ENCODE data around the gene FBXO40.
"Not testable (repeated sequence)": the region's sequence is repeated elsewhere in the genome, so short reads cannot be mapped to it uniquely, and the experiment has no call there.

The FBXO40 gene, protein sequence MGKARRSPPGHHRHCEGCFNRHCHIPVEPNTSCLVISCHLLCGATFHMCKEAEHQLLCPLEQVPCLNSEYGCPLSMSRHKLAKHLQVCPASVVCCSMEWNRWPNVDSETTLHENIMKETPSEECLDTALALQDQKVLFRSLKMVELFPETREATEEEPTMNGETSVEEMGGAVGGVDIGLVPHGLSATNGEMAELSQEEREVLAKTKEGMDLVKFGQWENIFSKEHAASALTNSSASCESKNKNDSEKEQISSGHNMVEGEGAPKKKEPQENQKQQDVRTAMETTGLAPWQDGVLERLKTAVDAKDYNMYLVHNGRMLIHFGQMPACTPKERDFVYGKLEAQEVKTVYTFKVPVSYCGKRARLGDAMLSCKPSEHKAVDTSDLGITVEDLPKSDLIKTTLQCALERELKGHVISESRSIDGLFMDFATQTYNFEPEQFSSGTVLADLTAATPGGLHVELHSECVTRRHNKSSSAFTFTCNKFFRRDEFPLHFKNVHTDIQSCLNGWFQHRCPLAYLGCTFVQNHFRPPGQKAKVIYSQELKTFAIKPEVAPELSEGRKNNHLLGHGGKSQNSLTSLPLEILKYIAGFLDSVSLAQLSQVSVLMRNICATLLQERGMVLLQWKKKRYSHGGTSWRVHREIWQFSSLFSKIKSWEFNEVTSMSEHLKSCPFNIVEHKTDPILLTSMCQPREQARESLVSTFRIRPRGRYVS

DNA sequence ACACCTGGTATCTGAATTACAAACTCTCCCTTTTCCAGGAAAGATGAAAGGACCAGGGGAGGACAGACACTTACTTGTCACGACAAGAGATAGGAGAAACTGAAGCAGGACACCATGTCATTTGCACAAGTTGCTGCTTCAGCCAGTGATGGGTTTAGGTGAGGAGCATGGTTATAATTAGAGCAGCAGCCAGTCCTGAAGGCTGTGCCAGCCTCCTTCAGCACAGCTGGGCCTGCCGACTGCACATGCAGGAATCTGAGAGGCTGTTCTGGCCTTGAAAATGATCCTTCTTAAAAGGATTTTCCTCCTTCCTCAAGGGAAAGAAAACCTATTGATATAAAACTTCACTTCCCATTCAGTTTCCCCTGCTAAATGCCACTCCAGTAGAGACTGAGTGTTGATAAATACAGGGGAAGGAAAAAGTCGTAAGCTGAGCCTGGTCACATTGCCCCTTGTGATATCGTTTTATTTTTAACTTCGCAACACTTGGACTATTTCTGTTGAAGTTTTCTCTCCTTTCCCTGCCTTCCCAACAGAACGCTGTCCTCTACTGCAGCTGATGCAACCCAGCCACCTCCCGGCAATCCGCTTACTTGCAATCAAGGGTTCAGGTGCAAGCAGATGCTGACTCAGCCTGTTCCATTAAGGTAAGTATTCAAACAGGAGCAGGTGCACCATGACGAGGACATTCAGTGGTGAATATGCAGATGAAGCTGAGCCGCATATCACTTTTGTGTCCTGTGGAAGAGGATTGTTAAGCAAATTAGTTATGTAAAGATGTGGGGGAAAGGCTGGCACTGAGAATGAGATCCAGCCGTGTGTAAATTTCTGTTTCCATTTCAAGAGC, at the start of gene FBXO40:
TSS of gene FBXO40 (plus strand) at position 524 of the 847 bp plus-strand sequence. CDS start 27,197 bp downstream, outside the sequence.
- DNase-seq (ENCODE audit: insufficient read length, low spot score): no peak
- FAIRE-seq: no peak

DNA sequence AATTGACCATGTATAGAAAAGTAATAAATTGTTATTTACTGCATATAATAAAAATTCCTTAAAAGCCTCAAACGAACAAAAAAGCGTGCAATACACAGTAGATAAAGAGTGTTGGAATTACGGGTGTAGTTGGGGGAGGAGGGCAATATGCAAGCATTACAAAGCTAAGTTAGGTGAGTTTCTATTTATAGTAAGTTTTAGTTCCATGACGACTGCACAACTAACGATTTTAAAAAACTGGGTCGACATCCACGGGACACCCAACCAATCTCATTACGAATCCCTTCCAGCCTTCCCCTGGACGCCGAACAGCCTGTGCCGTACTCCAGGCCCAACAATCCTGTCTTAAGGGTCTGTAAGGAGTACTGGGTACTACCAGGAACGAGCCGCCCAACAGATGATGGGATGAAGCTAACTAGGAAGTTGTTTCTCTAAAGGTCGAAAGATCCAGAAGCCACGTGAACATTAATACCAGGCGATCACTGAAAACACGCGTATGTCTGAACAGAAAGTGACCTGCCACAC, 48.1 kb upstream of the FBXO40 start:
- FAIRE-seq (no peak), DNase-seq (ENCODE audit: insufficient read length, low spot score) (peak; percentile 26)

DNA sequence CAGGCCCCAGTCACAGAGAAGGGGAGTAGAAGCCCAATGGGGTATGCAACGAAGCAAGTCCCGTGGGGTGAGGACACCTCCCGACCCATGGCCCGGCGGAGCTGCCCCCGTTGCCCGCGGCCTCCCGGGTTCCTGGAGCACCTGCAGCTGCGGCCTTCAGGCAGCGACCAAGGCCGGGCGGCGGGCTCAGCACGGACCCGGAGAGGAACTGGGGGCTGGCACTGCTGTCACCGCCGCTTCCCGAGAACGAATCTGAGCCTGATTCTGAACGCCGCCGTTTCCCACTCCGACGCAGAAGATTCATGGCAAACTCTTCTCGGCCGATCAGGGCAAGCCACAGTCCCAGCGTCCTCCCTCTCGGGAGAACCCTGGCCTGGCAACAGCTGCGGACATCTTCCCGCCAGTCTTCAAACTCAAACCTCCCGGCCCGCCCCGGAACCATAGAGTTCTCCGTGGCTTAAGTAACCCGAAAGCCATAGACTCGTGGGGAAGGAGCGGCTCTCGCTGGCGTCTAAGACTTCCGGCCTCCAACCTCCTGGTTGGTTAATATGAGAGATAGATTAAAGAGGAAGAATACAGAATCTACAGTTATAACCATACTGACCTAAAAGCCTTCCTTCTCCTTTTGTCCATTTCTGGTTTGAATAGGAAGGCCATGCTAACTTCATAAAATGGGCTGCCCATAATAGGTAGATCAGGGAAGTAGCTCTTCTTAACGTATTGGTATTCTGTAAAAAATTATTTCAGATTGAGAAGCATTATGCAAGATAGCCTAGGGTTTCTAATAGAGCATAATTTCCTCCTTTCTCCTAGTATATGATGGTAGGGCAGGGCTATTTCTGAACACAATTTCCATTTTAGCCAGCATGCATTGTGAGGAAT, 47.4 kb upstream of the FBXO40 start, which contains the start of gene POLQ:
TSS of gene POLQ (minus strand) at position 415 of the 882 bp plus-strand sequence. CDS start at position 304, 111 bp downstream.
- no peak for FAIRE-seq

DNA sequence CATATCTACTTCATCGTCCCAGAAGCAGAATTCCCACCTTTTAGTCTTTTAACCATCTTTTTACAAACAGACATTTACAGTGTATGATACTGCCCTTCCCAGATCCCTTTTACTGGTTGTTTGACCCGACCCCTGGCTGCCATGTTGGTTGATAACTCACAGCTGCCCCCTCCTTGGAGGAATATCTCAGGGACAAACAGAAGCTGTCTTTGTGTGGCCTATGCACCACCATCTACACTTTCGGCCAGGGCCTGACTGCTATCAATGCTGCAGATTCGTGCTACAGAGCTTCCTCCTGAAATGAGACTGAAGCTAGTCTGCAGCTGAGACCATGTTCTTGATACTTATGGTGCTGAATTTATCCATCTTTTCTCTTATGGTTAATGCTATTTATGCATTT, 40.8 kb upstream of the FBXO40 start:
- FAIRE-seq (no peak), DNase-seq (ENCODE audit: insufficient read length, low spot score) (no peak)

More for the DNA sequence above, 47.4 kb upstream of the FBXO40 start, which contains the start of gene POLQ:
- peak; percentile 81 for DNase-seq (ENCODE audit: insufficient read length, low spot score)

DNA sequence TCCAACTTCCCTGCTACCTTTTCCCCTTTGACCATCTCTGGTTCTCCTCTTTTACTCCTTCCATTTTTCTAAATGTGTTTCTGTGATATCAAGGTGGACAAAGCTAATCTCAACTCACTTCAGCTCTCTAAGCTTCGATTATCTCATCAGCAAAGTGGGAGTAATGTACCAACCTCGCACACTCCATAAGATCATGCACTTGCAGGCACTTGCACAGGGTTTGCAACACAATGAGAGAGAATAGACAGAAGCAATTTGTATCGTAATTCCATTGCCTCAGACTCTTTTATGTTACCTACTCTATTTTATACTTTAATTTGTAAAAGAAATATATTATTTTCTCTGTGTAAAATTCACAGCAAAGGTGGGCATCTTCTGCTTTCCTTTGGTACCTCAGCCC, 40.4 kb upstream of the FBXO40 start:
- FAIRE-seq: no peak
- no peak for DNase-seq (ENCODE audit: insufficient read length, low spot score)

DNA sequence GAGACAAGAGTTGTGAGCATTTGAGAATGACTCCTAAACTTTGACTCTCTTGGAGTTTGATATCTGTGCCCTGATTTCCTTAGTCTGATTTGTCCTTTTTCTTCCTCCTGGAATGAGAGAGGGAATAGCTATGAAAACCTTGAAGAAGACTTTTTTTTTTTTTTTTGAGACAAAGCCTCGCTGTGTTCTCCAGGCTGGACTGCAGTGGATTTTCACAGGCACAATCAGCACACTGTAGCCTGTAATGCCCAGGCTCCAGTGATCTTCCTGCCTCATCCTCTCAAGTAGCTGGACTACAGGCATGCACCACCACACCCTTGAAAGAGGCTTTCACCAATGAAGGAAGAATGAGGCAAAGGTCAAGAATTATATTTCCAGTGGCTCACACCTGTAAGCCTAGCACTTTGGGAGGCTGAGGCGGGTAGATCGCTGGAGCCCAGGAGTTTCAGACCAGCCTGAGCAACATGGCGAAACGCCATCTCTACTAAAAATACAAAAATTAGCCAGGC, 35.7 kb upstream of the FBXO40 start:
- no peak for DNase-seq (ENCODE audit: insufficient read length, low spot score)
- FAIRE-seq: no peak

DNA sequence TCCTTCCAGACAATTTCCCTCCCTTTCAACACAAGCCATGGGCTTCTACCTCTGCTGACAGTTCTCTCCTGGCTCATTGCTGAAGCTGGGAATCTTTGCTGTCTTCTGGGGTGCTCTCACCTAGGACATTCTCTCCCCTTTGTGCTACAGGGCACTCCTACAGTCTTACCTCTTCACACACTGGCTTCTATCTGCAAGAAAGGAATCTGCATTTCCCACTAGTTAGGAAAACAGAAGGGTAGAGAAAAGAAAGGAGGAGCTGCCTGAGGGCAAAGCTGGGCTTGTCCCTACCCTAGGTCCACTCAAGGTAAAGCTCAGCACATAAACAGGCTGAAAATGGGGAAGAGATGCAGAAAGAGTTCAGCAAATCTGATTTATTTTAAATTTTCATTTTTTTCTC, 31.0 kb upstream of the FBXO40 start:
- FAIRE-seq: no peak

DNA sequence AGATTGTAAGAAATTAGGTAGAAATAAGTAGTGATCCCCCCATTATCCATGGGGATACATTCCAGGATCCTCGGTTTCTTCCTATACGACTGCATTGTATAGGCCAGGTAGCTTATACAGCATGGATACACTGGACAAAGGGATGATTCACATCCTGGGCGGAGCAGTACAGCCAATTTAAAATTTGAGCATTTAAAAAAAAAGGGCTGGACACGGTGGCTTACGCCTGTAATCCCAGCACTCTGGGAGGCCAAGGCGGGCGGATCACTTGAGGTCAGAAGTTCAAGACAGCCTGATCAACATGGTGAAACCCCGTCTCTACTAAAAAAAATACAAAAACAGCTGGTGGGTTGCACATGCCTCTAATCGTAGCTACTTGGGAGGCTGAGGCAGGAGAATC, 26.4 kb upstream of the FBXO40 start:
- DNase-seq (ENCODE audit: insufficient read length, low spot score) (no peak), FAIRE-seq (no peak)

More for the DNA sequence above, 31.0 kb upstream of the FBXO40 start:
- no peak for DNase-seq (ENCODE audit: insufficient read length, low spot score)

DNA sequence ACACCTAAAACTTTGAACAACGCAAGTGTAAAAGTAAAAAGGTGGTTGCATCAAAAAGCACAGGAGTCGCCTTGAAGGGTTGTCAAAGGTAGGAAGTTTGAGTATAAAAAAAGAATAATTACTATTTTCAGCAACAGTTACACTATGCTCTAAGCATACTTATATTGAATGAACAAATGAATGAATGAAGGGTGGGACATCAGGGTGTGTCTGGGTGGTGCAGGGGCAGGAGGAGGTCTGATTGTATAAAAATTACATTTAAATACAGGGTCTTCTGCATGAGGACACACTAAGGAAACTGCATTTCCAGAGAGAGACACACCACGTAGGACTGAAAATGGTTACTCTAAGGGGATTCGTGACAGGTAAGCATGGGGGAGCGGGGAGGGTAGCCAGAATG, 25.5 kb upstream of the FBXO40 start, which contains the start of gene ARGFX:
TSS of gene ARGFX (plus strand) at position 301 of the 400 bp plus-strand sequence. CDS start 2,765 bp downstream, outside the sequence.
- DNase-seq (ENCODE audit: insufficient read length, low spot score) (no peak), FAIRE-seq (no peak)

DNA sequence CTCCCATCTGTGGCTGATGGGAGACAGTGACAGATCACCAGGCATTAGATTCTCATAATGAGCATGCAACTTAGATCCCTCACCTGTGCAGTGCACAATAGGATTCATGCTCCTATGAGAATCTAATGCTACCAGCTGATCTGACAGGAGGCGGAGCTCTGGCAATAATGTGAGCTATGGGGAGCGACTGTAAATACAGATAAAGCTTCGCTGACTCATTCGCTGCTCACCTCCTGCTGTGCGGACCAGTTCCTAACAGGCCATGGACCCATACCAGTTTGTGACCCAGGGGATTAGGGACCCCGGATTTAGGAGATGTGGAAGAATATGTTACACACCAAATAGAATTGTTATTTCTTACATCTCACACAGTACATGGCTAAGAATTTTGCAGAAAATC, 18.7 kb upstream of the FBXO40 start:
- FAIRE-seq: no peak

DNA sequence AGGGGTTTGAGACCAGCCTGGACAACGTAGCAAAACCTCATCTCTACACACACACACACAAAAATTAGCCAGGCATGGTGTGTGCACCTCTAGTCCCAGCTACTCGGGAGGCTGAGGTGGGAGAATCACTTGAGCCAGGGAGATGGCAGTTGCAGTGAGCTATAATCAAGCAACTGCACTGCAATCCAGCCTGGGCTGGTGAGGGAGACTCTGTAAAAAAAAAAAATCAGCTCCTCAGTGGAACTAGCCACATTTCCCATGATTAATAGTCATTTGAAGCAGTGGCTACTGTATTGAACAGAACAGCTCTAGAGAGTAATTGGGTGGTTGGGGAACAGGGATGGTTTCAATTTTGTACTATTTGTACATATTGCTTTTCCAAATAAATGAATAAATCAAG, 11.5 kb upstream of the FBXO40 start:
- DNase-seq (ENCODE audit: insufficient read length, low spot score) (no peak), FAIRE-seq (no peak)

More for the DNA sequence above, 18.7 kb upstream of the FBXO40 start:
- DNase-seq (ENCODE audit: insufficient read length, low spot score): no peak

DNA sequence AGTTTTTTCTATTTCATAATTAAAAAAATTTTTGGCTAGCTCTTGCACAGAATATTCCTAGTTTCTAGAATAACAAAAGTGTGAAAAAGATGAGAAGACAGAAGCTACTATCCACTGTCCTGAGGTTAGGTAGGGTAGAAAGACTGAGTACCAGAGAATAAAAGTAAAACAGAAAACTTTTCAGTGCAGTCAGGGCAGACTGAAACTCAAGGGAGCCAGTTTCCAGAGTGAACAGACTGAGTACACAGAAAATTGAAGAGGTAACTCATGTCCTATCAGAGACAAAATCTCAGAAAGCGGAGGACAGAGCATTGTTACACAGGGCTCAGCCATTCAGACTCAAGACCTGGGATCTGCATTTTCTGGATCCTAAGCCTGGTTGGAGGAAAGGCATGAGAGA, 8.8 kb upstream of the FBXO40 start:
- DNase-seq (ENCODE audit: insufficient read length, low spot score): no peak
- no peak for FAIRE-seq

DNA sequence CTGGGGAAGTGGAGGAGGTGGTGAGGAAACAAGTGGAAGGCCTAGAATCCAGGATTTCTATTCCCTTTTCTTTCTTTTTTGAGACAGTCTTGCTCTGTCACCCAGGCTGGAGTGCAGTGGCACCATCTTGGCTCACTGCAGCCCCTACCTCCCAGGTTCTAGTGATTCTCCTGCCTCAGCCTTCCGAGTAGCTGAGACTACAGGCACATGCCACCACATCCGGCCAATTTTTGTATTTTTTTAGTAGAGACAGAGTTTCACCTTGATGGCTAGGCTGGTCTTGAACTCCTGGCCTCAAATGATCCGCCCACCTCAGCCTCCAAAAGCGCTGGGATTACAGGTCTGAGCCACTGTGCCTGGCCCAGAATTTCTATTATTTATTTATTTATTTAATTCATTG, 627 bp downstream of the FBXO40 start:
- FAIRE-seq; DNase-seq (ENCODE audit: insufficient read length, low spot score): not testable (repeated sequence)

DNA sequence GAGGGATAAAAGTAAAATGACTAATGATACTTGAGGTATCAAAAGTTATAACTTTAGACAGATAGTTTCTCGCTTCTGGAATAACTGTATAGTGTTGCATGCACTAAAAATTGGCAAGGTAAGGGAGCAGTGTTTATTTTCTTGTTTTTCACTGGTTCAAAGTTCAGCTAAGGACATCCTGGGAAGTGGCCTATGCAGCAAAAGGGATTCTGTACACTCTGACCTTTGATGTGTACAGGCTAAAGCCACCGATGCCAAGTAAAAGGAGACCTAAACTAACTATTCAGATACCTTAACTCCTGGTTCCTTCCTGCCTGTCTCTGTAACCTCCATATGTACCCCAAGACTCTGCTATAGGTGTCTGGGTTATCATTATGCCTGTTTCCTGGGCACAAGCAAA, 1.7 kb downstream of the FBXO40 start:
- no peak for DNase-seq (ENCODE audit: insufficient read length, low spot score)
- no peak for FAIRE-seq

DNA sequence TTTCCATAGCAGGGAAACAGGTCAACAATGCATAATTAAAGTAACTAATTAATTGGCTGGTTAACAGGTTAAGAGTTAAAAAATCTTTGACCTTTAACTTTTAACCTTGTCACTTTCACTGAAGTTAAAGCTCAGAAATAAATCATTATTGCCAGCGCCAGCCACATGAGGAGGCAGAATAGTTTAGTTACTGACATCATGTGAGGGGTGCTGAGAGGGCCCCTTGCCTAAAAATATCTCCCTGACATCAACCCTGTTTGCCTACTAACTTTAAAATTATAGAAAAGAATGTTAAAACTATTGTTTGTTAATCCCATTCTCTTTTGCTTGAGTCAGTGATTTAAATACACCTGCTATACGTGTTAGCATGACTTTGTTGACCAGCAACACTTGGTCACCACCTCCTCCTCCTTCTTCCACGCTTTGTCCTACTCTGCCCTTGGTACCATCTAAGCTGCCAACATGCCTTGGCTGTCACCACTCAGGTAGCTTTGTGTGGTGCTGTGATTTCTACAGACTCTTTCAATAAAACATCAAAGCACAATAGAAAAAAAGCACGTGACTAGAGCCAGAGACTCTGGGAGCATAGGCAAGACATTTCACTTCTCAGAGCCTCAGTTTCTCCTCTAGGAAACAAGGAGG, 2.7 kb downstream of the FBXO40 start:
- no peak for DNase-seq (ENCODE audit: insufficient read length, low spot score)
- no peak for FAIRE-seq

DNA sequence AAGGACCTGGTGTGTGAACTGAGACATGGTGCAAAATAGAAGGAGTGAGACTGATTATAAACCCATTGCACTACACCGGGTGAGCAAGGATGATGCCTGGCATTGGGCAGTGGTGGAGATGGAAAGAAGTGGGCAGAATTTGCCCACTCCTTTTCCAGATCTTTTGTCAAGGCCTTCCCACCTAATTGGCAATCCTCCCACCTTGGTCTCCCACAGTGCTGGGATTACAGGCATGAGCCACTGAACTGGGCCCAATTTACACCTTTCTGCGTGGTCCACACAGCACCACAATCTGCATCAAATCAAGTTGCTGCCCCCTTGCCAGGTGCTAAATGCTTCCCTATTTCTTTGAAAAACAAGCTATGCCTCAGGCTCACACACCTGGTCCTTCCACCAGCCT, 5.4 kb downstream of the FBXO40 start:
- FAIRE-seq: no peak
- no peak for DNase-seq (ENCODE audit: insufficient read length, low spot score)

DNA sequence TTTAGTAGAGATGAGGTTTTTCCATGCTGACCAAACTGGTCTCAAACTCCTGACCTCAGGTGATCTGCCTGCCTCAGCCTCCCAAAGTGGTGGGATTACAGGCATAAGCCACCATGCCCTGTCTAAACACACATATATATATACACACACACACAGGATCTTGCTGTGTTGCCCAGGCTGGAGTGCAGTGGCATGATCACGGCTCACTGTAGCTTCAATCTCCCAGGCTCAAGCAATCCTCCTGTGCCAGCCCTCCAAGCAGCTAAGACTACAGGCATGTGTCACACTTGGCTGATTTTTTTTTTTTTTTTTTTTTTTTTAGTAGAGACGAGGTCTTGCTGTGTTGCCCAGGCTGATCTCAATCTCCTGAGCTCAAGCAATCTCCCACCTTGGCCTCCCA, 6.7 kb downstream of the FBXO40 start:
- DNase-seq (ENCODE audit: insufficient read length, low spot score); FAIRE-seq: not testable (repeated sequence)

DNA sequence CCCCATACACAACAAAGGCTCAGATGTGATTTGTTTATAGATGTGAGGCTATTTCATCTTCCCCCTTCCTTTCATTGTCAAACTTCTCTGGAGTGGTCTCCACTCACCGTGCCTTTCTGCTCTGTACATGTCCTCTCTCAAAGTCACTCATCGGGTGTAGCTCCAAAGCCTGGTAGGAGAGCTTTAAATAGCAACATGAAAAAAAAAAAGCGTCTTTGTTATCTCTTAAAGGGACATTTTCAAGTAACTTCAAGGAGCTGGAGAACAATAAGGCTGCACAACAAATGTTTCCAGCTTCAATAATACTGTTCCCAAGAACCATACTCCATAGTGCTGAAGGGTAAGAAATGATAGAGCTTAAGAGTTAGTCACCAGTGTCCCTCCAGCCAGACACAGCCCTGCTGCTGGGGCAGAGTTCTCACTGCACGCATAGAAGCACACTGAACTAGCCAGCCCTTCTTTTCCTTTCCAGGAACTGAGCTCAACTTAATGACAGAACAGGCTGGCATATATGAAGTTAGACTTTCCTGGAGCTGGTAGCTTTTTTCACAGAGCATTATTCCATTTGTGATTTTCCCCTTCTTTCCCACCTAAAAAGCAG, 8.1 kb downstream of the FBXO40 start:
- FAIRE-seq (no peak), DNase-seq (ENCODE audit: insufficient read length, low spot score) (no peak)

Measured in HTR-8/SVneo (cell line).